Gastrocnemius medialis (tissue), 4 donors: ENCODE results near the gene PAX5. TPM values are rescaled to one million over a fixed set of nuclear protein-coding genes. Genes with fewer than 3 reads are reported as not detected.

Source experiments
- ATAC-seq, 2 donors: fragments of 150-250 bp; one replicate each; pipeline ENCODE4 v1.9.1; 2016
- DNase-seq, 2 donors: peaks; one replicate each; pipeline ENCODE4 v3.0.0-alpha.2; 2019
- H3K27ac ChIP-seq, 4 donors: fragments of 200-600 bp; sonication (generic); 1 replicate in 1 of 4; 2 replicates in 3 of 4; pipeline ENCODE4 v1.5.1; 2016 to 2018; ENCODE audit warnings: mild to moderate bottlenecking in 2 of 4, moderate library complexity in 1 of 4
- H3K27me3 ChIP-seq, 3 donors: fragments of 200-600 bp; sonication (generic) in 2 of 3; 1 replicate in 1 of 3; 2 replicates in 2 of 3; pipeline versions ENCODE4 v1.5.1 to v1.6.0; 2016 to 2019; ENCODE audit warnings: mild to moderate bottlenecking in 1 of 3, moderate library complexity in 1 of 3
- H3K36me3 ChIP-seq, 2 donors: fragments of 200-600 bp; sonication (generic) in 1 of 2; one replicate each; pipeline ENCODE4 v1.5.1; 2017 to 2018
- H3K4me1 ChIP-seq, 2 donors: fragments of 200-600 bp; sonication (generic) in 1 of 2; one replicate each; pipeline ENCODE4 v1.5.1; 2016 to 2017; ENCODE audit warnings: mild to moderate bottlenecking in 2 of 2
- H3K4me3 ChIP-seq, 4 donors: fragments of 200-600 bp; sonication (generic) in 3 of 4; 1 replicate in 1 of 4; 2 replicates in 3 of 4; pipeline ENCODE4 v1.5.1; 2016 to 2019; ENCODE audit warnings: mild to moderate bottlenecking in 2 of 4
- H3K9me3 ChIP-seq, 3 donors: fragments of 200-600 bp; sonication (generic) in 2 of 3; 1 replicate in 1 of 3; 2 replicates in 2 of 3; pipeline ENCODE4 v1.5.1; 2016 to 2019
- POLR2A ChIP-seq, 2 donors: fragments of 450-650 bp; IDR thresholded peaks; one replicate each; pipeline ENCODE4 v1.6.1; 2017; ENCODE audit warnings: antibody characterized with exemption in 2 of 2, mild to moderate bottlenecking in 2 of 2, moderate library complexity in 2 of 2
- in situ Hi-C, 4 donors: fragments of 200-750 bp; cut with MboI; loops; one replicate each; pipeline versions ENCODE4 v1.15.0 to v1.8.0; 2017; ENCODE audit warnings: low sequenced_read_pairs in 4 of 4
- intact Hi-C: fragments of 100-400 bp; cut with DNase I; formaldehyde crosslinking; loops from one replicate; pipeline ENCODE4 v1.15.1; 2023; ENCODE audit warnings: low total_unique reads
- total RNA-seq, 4 donors: library from RNA; depleted of rRNA; stranded (reverse); fragments of >200 nt; gene quantifications; one replicate each; pipeline versions ENCODE4 v1.1.0 to v1.2.3, GENCODE V29; 2016
- TF ChIP-seq, protein P1 (sequence below), 5 experiments: fragments of 450-650 bp in 3 of 5; fragments of 200-600 bp in 2 of 5; sonication (generic) in 2 of 5; IDR thresholded peaks in 4 of 5; conservative IDR thresholded peaks in 1 of 5; 1 replicate in 4 of 5; 2 replicates in 1 of 5; pipeline ENCODE4 v1.5.1; 2016 to 2019; ENCODE audit warnings: antibody characterized with exemption in 5 of 5, mild to moderate bottlenecking in 3 of 5, moderate library complexity in 3 of 5

The PAX5 gene
- total RNA-seq, 4 donors from 2014 or later, result 0.19 TPM; not detected in 3

DNA sequence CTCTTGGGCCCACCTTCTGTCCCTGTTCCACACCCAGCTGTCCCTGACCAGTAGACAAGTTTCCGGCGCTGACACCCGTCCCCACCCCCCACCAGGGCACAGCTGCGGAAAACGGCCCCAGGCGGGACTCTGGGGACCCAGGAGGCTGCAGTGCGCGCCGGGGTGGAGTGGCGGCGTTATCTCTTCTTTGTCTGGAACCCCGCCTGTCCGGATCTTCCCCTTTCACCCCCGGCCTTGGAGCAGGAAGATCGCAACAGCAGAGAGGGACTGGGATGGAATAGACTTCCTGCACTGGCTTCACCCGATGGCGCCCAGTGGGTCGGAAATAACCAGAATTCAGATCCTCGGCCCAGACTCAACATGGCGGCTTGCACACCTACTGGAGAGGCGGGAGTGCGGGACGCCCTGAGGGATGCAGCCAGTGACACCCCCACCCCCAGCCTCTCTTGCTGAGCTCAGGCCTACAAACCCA is 4.7 kb downstream of the PAX5 start:
- ATAC-seq (no peak), DNase-seq (no peak)
- TF ChIP-seq POLR2A (IDR thresholded peaks at IDR 0.05), result no peak
- TF ChIP-seq, protein P1, sequence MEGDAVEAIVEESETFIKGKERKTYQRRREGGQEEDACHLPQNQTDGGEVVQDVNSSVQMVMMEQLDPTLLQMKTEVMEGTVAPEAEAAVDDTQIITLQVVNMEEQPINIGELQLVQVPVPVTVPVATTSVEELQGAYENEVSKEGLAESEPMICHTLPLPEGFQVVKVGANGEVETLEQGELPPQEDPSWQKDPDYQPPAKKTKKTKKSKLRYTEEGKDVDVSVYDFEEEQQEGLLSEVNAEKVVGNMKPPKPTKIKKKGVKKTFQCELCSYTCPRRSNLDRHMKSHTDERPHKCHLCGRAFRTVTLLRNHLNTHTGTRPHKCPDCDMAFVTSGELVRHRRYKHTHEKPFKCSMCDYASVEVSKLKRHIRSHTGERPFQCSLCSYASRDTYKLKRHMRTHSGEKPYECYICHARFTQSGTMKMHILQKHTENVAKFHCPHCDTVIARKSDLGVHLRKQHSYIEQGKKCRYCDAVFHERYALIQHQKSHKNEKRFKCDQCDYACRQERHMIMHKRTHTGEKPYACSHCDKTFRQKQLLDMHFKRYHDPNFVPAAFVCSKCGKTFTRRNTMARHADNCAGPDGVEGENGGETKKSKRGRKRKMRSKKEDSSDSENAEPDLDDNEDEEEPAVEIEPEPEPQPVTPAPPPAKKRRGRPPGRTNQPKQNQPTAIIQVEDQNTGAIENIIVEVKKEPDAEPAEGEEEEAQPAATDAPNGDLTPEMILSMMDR (IDR thresholded peaks at IDR 0.05 in 4 of 5, conservative IDR thresholded peaks at IDR 0.05 in 1 of 5), result no peak
- H3K9me3 ChIP-seq, result no peaks in the 10 kb centered on the region
- peaks cover 25 to 29% of the 10 kb centered on the region in 2 donors for H3K4me1 ChIP-seq
- intact Hi-C loops, result no loop called here
- H3K4me3 ChIP-seq, result no peak overlapping the region
- no peak overlapping the region for H3K27ac ChIP-seq
- in situ Hi-C loops, result no loop called here
- H3K27me3 ChIP-seq, result peaks cover 98 to 100% (median 98%) of the 10 kb centered on the region in 3 donors
- H3K36me3 ChIP-seq, result no peaks in the 10 kb centered on the region

DNA sequence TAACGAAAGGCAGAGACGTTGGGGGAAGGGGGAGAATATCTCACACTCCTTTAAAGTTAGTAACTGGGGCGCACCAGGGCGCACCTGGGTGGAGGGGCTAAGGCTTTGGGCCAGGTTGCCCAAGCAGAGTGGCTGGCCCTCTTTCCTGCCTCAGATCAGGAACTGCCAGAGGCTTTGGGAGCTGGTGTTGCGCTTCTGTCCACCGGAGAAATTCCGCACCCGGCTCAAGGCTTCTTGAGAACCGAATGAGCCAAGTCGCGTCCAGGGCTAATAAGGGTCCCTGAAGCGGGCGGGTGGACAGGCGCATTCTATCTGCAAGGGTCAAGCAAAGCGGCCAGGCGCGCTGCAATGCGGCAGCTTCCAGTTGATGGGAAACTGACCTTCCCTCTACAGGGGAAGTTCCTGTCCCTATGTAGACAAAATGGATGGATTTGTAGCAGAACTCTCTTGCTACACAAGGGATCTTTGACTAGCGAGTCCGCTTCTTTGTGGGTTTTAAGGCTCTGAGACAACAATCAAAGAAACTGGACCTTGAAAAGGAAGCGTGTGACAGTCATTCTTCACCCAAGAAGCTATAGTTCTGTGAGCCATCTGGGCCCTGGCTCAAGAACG is 5.5 kb downstream of the PAX5 start:
- in situ Hi-C loops, result no loop called here
- ATAC-seq, result no peak

DNA sequence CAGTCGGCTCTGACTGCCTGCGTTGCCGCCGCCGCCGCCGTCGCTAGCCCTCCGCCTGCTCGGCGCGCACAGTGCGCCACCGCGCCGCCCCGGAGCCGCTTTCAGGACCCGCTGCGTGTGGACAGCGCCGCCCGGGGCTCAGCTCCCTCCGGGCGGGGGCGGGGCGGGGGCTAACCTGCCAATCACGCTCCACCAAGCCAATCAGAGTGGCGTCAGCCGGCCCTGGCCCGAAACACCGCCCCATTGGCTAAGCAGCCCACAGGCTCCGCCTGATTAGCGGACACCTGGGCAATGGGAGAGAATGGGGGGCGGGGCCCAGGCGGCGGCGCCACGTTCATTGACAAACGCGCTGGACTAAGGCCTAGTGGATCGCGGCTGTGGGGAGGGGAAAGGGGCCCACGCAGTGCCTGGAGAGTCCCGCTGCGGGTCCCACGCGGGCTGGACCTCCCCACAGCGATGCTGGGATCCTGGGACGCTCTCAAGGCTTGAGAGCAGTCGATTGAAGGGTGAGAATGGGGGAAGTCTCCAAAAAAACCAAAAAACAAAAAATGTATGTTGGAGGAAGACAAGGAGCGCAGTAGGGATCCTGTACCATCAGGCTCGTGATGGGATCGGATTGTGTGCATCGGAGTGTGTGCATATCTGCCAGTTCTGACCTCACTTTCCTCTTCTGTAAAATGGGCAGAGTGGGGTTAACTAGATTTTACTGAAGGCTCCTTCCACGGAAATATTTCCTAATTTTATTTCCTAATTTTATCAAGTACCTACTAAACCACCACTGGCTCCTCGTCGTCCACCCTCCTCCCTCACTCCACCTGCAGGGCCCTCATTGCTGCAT is 6.3 kb downstream of the PAX5 start:
- Histone ChIP-seq H3K27me3 (peaks cover 98 to 99% (median 98%) of the 10 kb centered on the region in 3 donors), H3K9me3 (no peaks in the 10 kb centered on the region), H3K4me3 (peak overlapping the region in 3 of 4 donors; percentile 19 to 45 (median 19)), H3K36me3 (no peaks in the 10 kb centered on the region), H3K4me1 (peaks cover 25 to 26% of the 10 kb centered on the region in 2 donors), H3K27ac (no peak overlapping the region)
- TF ChIP-seq POLR2A (IDR thresholded peaks at IDR 0.05), result no peak
- TF ChIP-seq, protein P1 (IDR thresholded peaks at IDR 0.05 in 4 of 5, conservative IDR thresholded peaks at IDR 0.05 in 1 of 5), result no peak
- peak; percentile 55 to 72 for DNase-seq
- peak; percentile 81 to 89 for ATAC-seq
- intact Hi-C loops, result loop anchor here (1.0 kb wide), 1 partner anchor 52 kb away; no protein-coding TSS in a partner anchor
- in situ Hi-C loops, result no loop called here

More for the DNA sequence above, 5.5 kb downstream of the PAX5 start:
- H3K9me3 ChIP-seq, result no peaks in the 10 kb centered on the region
- no peaks in the 10 kb centered on the region for H3K36me3 ChIP-seq
- TF ChIP-seq POLR2A (IDR thresholded peaks at IDR 0.05), result no peak
- TF ChIP-seq, protein P1 (IDR thresholded peaks at IDR 0.05 in 4 of 5, conservative IDR thresholded peaks at IDR 0.05 in 1 of 5), result no peak
- H3K27ac ChIP-seq, result no peak overlapping the region
- DNase-seq, result no peak
- peaks cover 98 to 100% (median 99%) of the 10 kb centered on the region in 3 donors for H3K27me3 ChIP-seq
- H3K4me1 ChIP-seq, result peaks cover 25 to 26% of the 10 kb centered on the region in 2 donors
- H3K4me3 ChIP-seq, result no peak overlapping the region
- intact Hi-C loops, result no loop called here

DNA sequence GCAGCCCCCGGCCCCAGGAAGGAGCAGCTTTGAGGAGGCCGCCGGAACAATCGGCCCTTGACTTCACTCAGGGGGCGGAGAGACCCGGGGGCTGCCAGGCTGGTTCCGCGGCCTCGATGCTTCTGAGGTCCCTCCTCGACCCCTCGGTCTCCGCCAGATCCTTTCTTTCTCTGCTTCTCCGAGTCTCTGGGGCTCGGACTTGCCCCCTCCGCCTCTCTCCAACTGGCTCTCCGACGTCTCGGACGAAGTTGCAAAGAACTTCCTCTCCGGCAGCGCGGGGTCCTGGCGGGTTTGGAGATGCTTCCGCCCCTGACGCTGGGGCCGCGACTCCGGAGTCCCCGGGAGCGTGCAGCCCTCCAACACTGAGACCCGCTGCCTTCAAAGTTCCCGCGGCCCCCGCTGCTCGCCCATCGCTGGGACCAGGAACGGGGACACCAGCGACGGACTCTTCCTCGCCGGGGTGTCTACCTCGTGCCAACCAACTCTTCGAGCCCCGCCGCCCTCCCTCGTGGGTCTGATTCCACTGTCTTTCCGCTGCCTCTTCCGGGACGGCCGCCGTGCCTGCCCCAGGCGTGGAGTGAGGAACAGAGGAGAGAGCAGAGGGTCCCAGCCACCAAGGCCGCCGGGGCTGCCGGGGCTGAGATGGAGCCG is 7.0 kb downstream of the PAX5 start:
- DNase-seq (no peak), ATAC-seq (no peak)
- Histone ChIP-seq H3K4me1 (peaks cover 25 to 26% of the 10 kb centered on the region in 2 donors), H3K27me3 (peaks cover 96 to 98% (median 98%) of the 10 kb centered on the region in 3 donors), H3K4me3 (peak overlapping the region in 2 of 4 donors; percentile 7 to 45), H3K27ac (no peak overlapping the region), H3K9me3 (no peaks in the 10 kb centered on the region), H3K36me3 (no peaks in the 10 kb centered on the region)
- no peak for TF ChIP-seq POLR2A (IDR thresholded peaks at IDR 0.05)
- TF ChIP-seq, protein P1 (IDR thresholded peaks at IDR 0.05 in 4 of 5, conservative IDR thresholded peaks at IDR 0.05 in 1 of 5), result no peak
- intact Hi-C loops, result loop anchor here (1.0 kb wide), 1 partner anchor 52 kb away; no protein-coding TSS in a partner anchor
- in situ Hi-C loops, result no loop called here
